Activated CD8-positive, alpha-beta memory T cell treated with anti-CD3 and anti-CD28 coated beads, Interleukin-2, amount 50 U/mL, for 1 hour (primary cell): ENCODE measurements around the gene NMRAL1.

Experiments used
- DNase-seq: peaks from one replicate; pipeline ENCODE4 v3.0.0-alpha.2; 2020; ENCODE audit errors: extremely low read depth

Gene NMRAL1

GRCh38 chr16:4426021-4426684, 48.3 kb downstream of the NMRAL1 start:
- DNase-seq: no peak

GRCh38 chr16:4425378-4426020, 48.9 kb downstream of the NMRAL1 start, which contains the start of gene DNAJA3:
Gene DNAJA3, plus strand, starts transcription at chr16:4425868. Its CDS starts 14 bp downstream, at chr16:4425882.
- DNase-seq: peak; percentile 74

- DNase-seq: no peak
Observed at GRCh38 chr16:4420505-4421105, 53.8 kb downstream of the NMRAL1 start.

- no peak for DNase-seq
Observed at GRCh38 chr16:4419402-4419959, 54.9 kb downstream of the NMRAL1 start.

GRCh38 chr16:4416200-4417032, 58.0 kb downstream of the NMRAL1 start, which contains the start of gene CORO7:
Gene CORO7, minus strand, starts transcription at chr16:4416596. Its CDS starts 78 bp downstream, at chr16:4416518.
- DNase-seq: peak; percentile 98

- DNase-seq: no peak
Observed at GRCh38 chr16:4415538-4416199, 58.8 kb downstream of the NMRAL1 start.

- peak; percentile 71 for DNase-seq
Observed at GRCh38 chr16:4414187-4414917, 60.1 kb downstream of the NMRAL1 start.

- no peak for DNase-seq
Observed at GRCh38 chr16:4412854-4413253, 61.6 kb downstream of the NMRAL1 start.

- no peak for DNase-seq
Observed at GRCh38 chr16:4412159-4412558, 62.3 kb downstream of the NMRAL1 start.
